ENCODE data around the gene OR2T29. TPM values are rescaled to one million over a fixed set of nuclear protein-coding genes. Genes with fewer than 3 reads are reported as not detected.
"Not testable (repeated sequence)": the region's sequence is repeated elsewhere in the genome, so short reads cannot be mapped to it uniquely, and the experiment has no call there.

Gene OR2T29
- total and polyA plus RNA-seq, 2 of the 8 experiments (the other 6 are each of a cell fraction or from before 2014, with no cell fraction given) = not detected

DNA sequence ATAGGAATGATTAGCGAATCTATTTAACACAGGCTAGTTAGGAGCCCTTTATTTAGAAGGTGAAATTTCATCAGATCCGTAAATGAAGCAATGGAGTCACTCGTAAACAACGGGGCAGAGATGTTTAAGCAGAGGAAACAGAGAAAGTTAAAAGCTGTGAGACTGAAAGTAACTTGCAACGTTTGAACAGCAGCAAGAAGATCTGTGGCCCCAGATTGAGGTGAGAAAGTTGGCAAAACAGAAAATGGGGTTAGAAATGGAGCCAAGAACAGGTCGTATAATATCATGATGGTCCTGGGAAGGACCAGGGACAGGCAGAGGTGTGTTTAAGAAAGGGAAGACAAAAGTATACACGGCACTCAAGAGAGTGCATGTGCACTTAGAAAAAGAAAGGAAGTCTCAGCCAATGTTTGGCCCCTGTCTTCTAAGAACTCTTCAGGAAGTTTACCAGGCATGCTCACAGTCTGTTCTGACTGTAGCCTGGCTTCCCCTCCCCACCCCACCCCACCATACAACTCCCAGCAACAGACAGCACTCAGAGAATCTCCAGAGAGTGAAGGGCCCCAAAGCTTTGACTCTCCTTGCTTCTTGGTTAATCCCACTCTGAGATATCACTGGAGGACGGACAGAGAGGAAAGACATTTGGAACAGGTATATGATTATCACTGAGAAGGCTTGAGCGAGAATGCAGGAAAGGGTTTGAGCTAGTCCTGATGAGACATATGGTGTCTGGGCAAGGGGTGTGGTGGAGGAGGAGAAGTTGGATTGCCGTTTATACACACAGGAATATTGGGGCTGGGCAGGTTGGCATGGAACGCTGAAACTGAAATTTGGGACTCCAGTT, 3.2 kb upstream of the OR2T29 start:
- H3K79me1 ChIP-seq (ENCODE audit: low read depth, low read length); H3K4me3 ChIP-seq (ENCODE audit: extremely low read depth in 1 of 4, insufficient read depth in 2 of 4, low read depth in 3 of 4, low read length in 4 of 4); H2BK12ac ChIP-seq (ENCODE audit: low read depth, low read length); H4K8ac ChIP-seq (ENCODE audit: extremely low read depth, insufficient read depth, low read length); H2BK20ac ChIP-seq (ENCODE audit: low read length); H3K4me1 ChIP-seq (replicated peaks in 1 of 4; ENCODE audit: control insufficient read depth in 3 of 4, insufficient read depth in 4 of 4, low read length in 3 of 4); H3K4ac ChIP-seq (replicated peaks; ENCODE audit: insufficient read length, low read depth, low read length); H2BK120ac ChIP-seq (replicated peaks; ENCODE audit: low read depth, low read length); H2AFZ ChIP-seq (ENCODE audit: low read length); H4K20me1 ChIP-seq (replicated peaks in 1 of 2; ENCODE audit: control insufficient read depth in 1 of 2, insufficient read depth in 2 of 2, low read length in 2 of 2); H3K4me2 ChIP-seq (ENCODE audit: insufficient read depth in 1 of 2, low read depth in 2 of 2, low read length in 2 of 2); H3K79me2 ChIP-seq (ENCODE audit: control insufficient read depth in 1 of 2, insufficient read depth in 2 of 2, low read length in 2 of 2); H3K18ac ChIP-seq (ENCODE audit: extremely low read depth, low read length); H3K27me3 ChIP-seq (replicated peaks in 1 of 4; ENCODE audit: control insufficient read depth in 3 of 4, extremely low read depth in 1 of 4, insufficient read depth in 3 of 4, low read length in 3 of 4); H3K56ac ChIP-seq (replicated peaks; ENCODE audit: insufficient read length, low read depth, low read length); H3K27ac ChIP-seq (ENCODE audit: low read depth, low read length); DNase-seq (ENCODE audit: low read depth in 1 of 2, low spot score in 2 of 2); H3K23ac ChIP-seq (ENCODE audit: insufficient read length); H3K36me3 ChIP-seq (ENCODE audit: control insufficient read depth in 2 of 4, insufficient read depth in 4 of 4, low read length in 3 of 4); H4K5ac ChIP-seq (ENCODE audit: insufficient read length, low read depth, low read length); H2BK15ac ChIP-seq (ENCODE audit: low read length); H3K14ac ChIP-seq (ENCODE audit: insufficient read length); H2BK5ac ChIP-seq (ENCODE audit: low read depth, low read length); H2AK5ac ChIP-seq (ENCODE audit: low read depth, low read length); CTCF ChIA-PET (ENCODE audit: partially characterized antibody); H3K9ac ChIP-seq (replicated peaks in 1 of 4; ENCODE audit: extremely low read depth in 1 of 4, low read depth in 3 of 4, low read length in 3 of 4); FAIRE-seq; H3K23me2 ChIP-seq (ENCODE audit: low read depth, low read length); POLR2A ChIA-PET (ENCODE audit: partially characterized antibody); H4K91ac ChIP-seq (replicated peaks; ENCODE audit: insufficient read length, low read length): not testable (repeated sequence)
- 70% methylated on average over 10 of the region's 11 CpGs; no CpG with 5 or more reads in 1 of the 2 experiments for WGBS, 2 experiments (ENCODE audit: extremely low coverage in 1 of 2, insufficient coverage in 1 of 2, insufficient read length in 1 of 2, insufficient replicate concordance in 2 of 2, low coverage in 1 of 2, low lambda C conversion rate in 2 of 2, missing lambda C conversion rate in 1 of 2)
- peaks cover 0 to 11% of the 10 kb centered on the region in 2 experiments; a peak in 2 of 4 replicates for H3K9me3 ChIP-seq (ENCODE audit: insufficient read depth in 2 of 2, low read depth in 1 of 2, low read length in 1 of 2)

DNA sequence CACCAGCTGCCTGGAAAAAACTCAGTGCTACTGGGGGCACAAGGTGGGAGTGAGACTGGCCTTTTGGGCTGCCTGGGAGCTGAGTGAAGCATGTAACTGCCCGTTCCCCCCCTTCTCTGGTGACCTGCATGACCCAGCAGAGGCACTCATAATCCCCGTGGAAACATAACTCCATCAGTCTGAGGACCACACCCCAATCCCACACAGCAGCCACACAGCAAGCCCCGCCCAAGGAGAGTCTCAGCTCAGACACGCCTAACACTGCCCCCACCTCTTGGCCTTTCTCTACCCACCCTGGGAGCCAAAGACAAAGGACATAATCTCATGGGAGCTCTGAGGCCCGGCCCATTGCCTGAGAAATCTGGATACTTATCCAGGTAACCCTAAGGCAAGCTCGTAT, 11.5 kb downstream of the OR2T29 start:
- H3K9me3 ChIP-seq (ENCODE audit: insufficient read depth in 2 of 2, low read depth in 1 of 2, low read length in 1 of 2) = peaks cover 0 to 10% of the 10 kb centered on the region in 2 experiments; a peak in 2 of 4 replicates
- H2BK20ac ChIP-seq (ENCODE audit: low read length); H2BK15ac ChIP-seq (ENCODE audit: low read length); H3K18ac ChIP-seq (ENCODE audit: extremely low read depth, low read length); CTCF ChIA-PET (ENCODE audit: partially characterized antibody); H3K79me2 ChIP-seq (ENCODE audit: control insufficient read depth in 1 of 2, insufficient read depth in 2 of 2, low read length in 2 of 2); H2BK5ac ChIP-seq (ENCODE audit: low read depth, low read length); H3K79me1 ChIP-seq (ENCODE audit: low read depth, low read length); H2AFZ ChIP-seq (ENCODE audit: low read length); FAIRE-seq; H3K4me1 ChIP-seq (replicated peaks in 1 of 4; ENCODE audit: control insufficient read depth in 3 of 4, insufficient read depth in 4 of 4, low read length in 3 of 4); H2AK5ac ChIP-seq (ENCODE audit: low read depth, low read length); H3K9ac ChIP-seq (replicated peaks in 1 of 4; ENCODE audit: extremely low read depth in 1 of 4, low read depth in 3 of 4, low read length in 3 of 4); H3K27me3 ChIP-seq (replicated peaks in 1 of 4; ENCODE audit: control insufficient read depth in 3 of 4, extremely low read depth in 1 of 4, insufficient read depth in 3 of 4, low read length in 3 of 4); H3K56ac ChIP-seq (replicated peaks; ENCODE audit: insufficient read length, low read depth, low read length); H2BK12ac ChIP-seq (ENCODE audit: low read depth, low read length); H3K36me3 ChIP-seq (ENCODE audit: control insufficient read depth in 2 of 4, insufficient read depth in 4 of 4, low read length in 3 of 4); H3K4me2 ChIP-seq (ENCODE audit: insufficient read depth in 1 of 2, low read depth in 2 of 2, low read length in 2 of 2); H3K27ac ChIP-seq (ENCODE audit: low read depth, low read length); H3K23ac ChIP-seq (ENCODE audit: insufficient read length); H4K91ac ChIP-seq (replicated peaks; ENCODE audit: insufficient read length, low read length); H4K8ac ChIP-seq (ENCODE audit: extremely low read depth, insufficient read depth, low read length); POLR2A ChIA-PET (ENCODE audit: partially characterized antibody); H4K20me1 ChIP-seq (replicated peaks in 1 of 2; ENCODE audit: control insufficient read depth in 1 of 2, insufficient read depth in 2 of 2, low read length in 2 of 2); H2BK120ac ChIP-seq (replicated peaks; ENCODE audit: low read depth, low read length); H3K14ac ChIP-seq (ENCODE audit: insufficient read length); H3K4me3 ChIP-seq (ENCODE audit: extremely low read depth in 1 of 4, insufficient read depth in 2 of 4, low read depth in 3 of 4, low read length in 4 of 4); DNase-seq (ENCODE audit: low read depth in 1 of 2, low spot score in 2 of 2); H4K5ac ChIP-seq (ENCODE audit: insufficient read length, low read depth, low read length); H3K23me2 ChIP-seq (ENCODE audit: low read depth, low read length); H3K4ac ChIP-seq (replicated peaks; ENCODE audit: insufficient read length, low read depth, low read length): not testable (repeated sequence)
- WGBS, 2 experiments (ENCODE audit: extremely low coverage in 1 of 2, insufficient coverage in 1 of 2, insufficient read length in 1 of 2, insufficient replicate concordance in 2 of 2, low coverage in 1 of 2, low lambda C conversion rate in 2 of 2, missing lambda C conversion rate in 1 of 2) = no CpG with 5 or more reads among the region's 6 CpGs
